HG02623 (cell line): Measurements from ENCODE around the gene FGF11.

ENCODE experiments used
- ATAC-seq: cut with Tn5 transposase; IDR thresholded peaks from one replicate; pipeline ENCODE4 v1.9.1; 2021; ENCODE audit warnings: moderate library complexity; ENCODE audit not compliant: unreplicated experiment

The FGF11 gene

DNA sequence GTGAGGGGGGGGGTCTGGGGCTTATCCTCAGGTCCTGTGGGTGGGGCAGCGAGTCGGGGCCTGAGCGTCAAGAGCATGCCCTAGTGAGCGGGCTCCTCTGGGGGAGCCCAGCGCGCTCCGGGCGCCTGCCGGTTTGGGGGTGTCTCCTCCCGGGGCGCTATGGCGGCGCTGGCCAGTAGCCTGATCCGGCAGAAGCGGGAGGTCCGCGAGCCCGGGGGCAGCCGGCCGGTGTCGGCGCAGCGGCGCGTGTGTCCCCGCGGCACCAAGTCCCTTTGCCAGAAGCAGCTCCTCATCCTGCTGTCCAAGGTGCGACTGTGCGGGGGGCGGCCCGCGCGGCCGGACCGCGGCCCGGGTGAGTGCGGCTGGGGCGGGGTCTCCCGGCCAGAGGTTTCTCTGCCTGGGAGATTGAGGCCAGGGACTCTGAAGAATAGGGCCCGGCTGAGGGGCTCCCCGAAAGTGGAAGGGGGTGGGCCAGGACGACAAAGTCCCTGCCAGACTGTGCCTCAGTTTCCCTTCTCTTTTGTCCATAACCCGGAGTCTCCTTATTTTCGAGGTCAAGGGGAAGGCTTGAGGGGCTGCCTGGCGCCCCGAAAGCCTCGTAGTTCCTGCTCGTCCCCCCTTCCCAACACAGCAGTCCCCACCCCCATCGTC lies at the start of gene FGF11:
FGF11 (plus strand) TSS at position 51 of the 651 bp plus-strand sequence; CDS start at position 160, 109 bp downstream.
- ATAC-seq, result no peak

DNA sequence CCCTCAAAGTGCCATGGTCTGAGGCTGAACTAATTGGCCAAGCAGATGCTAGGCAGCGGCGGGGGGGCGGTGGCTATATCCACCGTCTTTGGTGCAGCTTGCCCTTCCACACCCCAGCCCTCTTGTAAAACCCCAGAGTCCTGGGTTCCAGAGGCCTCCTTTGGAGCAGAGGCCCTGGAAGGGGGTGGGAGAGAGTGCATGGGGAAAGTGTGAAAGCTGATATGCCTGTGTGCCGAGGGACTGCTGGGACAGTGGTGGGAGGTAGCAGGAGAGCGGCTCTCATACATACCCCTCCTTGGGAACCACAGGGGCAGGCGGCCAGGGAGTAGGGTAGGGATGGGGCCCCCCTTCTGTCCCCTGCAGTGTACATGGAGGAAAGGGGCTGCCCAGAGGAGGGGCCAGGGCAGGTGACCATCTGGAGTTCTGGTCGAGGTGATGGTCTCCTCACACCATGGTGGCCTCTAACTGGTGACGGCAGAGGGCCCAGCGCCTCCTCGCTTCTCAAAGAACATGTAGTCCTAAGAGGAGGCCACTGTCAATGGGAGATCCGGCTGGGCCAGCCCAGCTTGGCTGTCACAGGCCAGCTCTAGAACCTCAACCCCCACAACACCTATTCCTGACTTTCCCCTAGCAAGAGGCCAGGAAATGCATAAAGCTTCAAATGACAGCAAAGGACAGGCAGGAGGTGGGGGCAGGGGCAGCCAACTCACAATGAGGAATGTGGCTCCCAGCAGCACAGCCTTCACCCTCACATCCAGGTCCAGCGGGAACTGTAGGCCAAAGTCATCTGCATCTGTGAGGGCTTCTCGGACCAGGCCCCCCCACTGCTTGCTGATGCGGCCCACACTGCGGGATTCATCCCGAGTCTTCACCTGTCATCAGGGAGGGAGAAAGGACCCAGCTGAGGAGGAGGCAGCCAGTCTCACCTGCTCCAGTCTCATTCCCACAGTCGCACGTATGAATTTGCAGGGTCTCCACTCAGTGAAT lies 49.1 kb upstream of the FGF11 start:
- no peak for ATAC-seq

DNA sequence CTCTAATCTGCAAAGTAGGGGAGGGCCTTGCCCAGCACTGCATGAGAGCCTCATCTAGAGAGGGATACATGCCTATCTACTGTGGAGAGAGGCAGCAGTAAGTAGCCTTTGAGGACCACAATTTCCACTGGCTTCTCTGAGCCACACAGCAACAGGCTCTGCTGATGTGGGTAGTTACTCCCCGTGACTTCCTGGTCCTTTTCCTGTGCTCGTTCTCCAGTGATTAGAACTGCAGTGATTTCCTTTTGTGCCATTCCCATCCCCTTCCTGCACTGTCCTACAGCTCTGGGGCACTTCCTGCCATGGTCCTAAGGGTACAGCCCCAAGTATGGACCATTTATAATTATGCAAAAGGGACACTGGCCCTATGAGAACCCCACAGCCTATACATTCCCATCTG lies 48.0 kb upstream of the FGF11 start:
- no peak for ATAC-seq

DNA sequence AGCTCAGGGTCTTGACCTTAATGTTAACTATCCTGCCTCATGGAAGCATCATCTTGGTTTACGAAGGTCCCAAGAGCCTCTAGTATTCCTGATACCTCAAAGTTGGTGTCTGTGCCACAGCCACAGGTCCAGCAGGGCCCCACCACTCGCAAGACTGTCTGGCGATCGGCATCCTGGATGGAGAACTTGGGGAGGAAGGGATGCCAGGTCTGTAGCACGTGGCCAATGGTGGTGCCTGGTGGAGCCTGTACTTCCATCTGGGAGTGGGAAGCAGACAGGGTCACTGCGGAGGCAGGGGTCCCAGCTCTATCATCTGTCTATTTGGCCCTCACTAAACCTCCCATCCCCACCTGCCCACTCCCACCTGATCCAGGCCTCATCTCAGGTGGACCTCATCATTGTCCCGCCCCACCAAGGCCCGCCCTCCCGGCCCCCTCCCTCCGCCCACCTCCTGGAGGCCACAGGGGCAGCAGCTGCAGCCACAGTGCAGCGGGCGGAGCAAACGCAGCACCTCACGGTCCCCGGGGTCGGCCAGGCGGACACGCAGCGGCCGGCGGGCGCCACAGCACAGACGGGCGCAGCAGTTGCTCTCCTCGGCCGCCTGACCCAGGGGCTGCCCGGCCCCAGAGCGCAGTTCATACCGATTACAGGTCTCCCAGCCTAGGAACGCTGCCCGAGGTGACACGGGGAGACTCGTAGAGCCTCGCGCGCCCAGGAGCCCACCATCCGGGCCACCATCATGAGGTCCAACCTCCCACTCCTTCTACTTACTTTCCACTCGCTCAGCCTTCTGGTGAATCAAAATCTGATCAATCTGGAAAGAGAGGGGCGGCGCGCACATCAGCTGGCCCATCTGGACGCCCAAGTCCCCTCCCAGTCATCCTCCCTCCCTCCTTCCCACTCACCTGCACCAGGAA lies 46.4 kb upstream of the FGF11 start:
- ATAC-seq, result no peak

DNA sequence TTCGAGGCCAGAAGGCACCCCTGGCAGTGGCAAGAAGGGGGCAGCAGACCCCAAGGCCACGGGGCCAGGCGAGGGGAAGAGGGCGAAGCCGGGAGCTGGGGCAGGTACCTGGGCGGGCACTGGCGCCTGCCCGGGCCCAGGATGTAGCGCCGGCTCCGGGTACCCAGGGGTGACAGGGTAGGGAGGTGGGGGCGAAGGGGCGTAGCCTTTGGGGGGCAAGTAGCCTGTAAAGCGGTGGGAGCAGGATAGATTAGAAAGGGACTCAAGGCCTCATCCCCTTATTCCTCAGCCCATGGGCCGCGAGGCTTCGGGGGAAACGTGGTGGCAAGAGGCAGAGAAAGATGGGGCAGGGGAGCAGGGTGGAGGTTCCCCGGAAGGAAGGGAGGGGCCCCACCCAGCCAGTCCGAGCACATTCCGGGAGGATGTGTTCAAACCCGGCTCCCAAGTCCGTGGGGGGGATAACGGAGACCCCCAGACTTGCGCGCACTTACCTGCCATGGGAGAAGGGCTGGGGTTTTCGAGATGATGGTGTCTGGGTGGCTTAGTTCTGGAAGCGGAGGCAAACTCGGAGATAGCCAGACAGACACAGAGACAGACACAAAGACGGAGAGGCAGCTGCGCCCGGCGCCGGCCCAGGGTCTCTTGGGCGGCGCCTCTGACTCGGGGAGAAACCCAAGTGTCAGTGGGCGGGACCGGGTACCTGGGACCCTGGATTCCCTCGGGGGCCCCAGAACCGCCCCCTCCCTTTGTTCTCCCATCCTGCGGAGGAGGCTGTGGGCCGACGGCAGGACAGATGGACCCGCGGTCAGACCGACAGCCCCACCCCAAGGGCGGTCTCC lies 45.5 kb upstream of the FGF11 start:
- peak; percentile 43 for ATAC-seq

DNA sequence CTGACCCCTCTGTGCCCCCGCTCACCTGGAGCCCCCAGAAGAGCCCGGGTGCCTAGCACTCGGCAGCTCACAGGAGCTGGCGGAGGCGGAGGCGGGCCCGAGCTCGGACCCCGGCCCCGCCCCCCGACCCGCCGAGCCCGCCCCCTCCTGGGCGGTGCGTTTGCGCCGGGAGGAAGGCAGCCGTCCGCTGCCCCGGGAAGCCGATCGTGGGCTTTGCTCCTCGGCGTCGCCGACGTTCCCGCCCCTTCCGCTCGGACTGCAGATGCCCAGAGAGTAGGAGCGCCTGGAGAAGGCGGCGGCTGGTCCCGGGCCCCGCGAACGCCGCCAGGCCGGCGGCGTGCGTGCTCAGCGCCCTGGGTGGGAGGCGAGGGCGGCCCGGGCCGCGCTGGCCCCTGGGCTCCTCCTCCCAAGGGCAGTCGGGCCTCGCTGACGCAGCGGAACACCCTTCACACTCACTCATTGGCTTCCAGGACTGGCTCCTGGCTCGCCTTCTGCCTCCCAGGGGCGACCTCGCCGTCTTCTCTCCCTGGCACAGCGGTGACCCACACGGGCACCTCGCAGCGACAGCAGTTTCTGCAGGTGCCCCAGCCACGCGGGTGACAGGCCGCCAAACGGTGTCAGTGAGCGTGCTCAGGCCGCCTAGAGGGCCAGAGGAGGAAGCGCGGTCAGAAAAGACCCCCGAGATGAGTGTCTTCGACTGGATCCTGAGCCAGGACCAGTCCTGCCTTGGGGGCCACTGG lies 44.7 kb upstream of the FGF11 start, which contains the start of gene PLSCR3:
PLSCR3 (minus strand) TSS at position 74 of the 740 bp plus-strand sequence. CDS start 415 bp downstream, outside the sequence.
- ATAC-seq, result peak; percentile 58

DNA sequence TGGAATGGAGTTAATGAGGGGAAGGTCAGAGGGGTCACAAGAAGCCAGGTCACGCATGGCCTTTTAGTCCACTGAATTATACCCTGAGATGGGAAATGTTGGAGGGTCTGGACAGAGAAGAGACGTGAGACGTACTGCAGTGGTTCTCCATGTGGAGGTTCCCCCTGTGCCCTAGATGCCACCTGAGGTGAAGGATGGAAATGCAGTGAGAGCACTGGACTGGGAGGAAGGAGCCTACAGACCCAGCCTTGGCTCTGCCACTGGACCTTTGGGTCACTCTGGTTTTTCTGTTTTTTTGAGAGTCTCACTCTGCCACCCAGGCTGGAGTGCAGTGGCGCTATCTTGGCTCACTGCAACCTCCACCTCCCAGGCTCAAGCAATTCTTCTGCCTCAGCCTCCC lies 43.2 kb upstream of the FGF11 start:
- no peak for ATAC-seq

DNA sequence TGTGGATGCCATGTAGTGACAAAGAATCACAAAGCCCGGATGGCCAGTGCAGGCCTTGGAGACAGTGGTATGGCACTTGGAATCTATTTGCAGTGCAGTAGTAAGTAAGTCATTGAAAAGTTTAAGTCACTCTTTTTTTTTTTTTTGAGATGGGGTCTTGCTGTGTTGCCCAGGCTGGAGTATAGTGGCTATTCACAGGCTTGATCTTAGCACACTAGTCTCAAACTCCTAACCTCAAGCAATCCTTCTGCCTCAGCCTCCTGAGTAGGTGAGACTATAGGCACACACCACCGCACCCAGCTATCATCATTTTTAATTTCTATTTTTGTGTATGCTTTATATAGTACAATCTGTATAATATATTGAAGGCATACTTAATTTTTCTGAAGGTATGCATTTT lies 40.7 kb upstream of the FGF11 start:
- ATAC-seq, result no peak

DNA sequence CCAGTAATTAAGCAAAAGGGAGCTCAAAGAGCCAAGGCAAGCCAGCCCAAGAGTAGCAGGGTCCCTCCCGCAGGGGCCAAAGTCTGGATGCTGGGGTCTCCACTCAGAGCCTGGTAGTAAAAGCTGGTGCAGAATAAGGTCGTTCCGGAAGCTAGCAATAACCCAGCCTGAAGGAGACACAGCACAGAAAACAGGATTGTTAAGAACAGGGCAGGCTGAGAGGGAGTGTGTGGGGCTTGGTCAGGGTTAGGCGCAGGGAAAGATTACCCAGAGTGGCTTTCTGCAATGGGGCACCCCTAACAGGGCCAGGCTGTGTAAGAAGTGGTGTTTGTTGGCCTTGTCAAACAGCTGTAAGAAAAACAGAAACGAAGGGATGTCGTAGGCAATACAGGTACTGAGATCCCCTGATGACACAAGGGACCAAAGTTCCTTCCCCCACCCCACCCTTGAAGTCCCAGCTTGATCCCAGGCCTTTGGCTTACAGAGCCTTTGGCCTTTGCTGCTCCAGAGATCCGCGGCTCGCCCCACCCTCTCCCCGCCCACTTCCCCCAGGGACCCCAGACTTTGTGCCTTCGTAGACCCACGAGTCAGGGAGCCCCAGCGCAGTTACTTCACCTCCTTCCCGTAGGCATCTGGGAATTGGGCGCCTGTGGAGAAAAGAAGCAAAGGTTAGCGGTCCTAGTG lies 36.1 kb upstream of the FGF11 start:
- ATAC-seq, result no peak

DNA sequence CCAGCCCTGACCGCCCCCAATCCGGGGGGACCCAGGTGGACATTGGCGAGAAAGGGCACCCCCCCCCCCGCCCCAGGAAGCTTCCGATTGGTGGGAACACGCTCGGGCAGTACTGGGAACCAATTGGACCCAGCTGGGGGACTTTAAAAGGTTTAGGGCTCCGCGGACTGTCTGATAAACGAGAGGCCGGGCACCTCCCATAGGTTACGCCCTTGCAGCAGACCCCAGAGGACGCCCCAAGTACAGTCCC lies 35.7 kb upstream of the FGF11 start:
- no peak for ATAC-seq

DNA sequence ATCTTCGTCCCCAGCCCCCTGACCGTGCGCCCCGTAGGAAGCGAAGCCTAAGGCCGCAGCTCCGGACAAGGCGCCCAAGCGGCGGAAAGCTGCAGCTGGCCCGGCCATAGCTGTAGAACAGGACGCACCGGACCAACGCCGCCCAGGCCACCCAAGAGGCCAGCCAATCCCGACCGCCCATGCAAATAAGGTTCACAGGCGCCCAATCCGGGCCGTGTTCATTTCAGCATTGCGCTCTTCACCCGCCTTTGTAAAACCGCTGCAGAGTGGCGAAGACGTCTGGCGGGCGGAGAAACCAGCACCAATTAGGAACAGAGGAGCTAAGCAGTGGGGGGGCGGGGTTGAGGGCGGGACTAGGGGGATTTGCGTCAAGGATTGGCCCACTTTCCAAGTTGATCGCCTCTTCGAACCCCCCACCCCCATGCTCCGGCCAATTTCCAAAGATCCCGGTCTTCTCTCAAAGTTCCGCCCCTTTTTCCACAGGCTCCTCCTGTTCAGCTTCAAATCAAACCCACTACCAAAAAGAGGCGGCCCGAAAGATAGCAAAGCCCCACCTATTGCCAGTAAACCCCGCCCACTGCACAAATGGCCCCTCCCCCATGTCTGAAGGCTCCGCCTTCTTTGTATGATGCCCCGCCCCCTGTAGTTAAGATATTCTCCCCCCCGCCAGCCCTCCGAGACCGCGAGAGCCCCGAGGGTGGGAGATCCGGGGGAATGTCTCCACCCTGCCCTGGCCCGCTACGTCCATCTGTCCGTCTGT lies 35.2 kb upstream of the FGF11 start, which contains the start of gene TMEM256:
TMEM256 (minus strand) TSS at position 121 of the 760 bp plus-strand sequence; CDS start at position 108, 13 bp downstream.
- ATAC-seq, result peak; percentile 93

DNA sequence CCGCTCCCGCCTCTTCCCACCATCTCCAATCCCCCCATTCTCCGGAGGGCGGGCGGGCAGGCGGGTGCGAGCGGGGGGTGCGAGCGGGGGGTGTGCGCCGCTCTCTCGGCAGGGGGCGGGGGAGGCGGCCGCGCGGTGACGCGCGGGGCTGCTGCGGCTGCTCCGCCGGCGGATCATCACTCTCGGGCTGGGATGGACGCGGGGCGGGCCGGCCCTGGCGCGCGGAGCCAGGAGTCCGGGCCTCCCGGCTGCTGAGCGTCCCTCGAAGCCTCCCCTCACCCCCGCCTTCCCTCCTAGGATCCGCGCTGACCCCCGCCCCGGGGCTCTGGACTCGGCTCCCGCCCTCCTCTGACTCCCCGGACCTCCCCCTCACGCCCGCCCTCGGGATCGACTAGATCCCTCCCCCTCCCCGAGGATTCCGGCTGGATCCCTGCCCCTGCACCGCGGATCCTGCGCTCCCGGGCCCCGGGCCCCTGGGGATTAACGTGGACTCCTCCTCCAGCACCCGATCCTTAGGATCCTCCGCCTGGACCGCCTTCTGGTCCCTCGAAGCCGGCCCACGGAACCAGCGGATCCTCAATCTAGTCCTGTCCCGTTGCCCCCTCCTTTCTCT lies 34.5 kb upstream of the FGF11 start:
- ATAC-seq, result no peak

DNA sequence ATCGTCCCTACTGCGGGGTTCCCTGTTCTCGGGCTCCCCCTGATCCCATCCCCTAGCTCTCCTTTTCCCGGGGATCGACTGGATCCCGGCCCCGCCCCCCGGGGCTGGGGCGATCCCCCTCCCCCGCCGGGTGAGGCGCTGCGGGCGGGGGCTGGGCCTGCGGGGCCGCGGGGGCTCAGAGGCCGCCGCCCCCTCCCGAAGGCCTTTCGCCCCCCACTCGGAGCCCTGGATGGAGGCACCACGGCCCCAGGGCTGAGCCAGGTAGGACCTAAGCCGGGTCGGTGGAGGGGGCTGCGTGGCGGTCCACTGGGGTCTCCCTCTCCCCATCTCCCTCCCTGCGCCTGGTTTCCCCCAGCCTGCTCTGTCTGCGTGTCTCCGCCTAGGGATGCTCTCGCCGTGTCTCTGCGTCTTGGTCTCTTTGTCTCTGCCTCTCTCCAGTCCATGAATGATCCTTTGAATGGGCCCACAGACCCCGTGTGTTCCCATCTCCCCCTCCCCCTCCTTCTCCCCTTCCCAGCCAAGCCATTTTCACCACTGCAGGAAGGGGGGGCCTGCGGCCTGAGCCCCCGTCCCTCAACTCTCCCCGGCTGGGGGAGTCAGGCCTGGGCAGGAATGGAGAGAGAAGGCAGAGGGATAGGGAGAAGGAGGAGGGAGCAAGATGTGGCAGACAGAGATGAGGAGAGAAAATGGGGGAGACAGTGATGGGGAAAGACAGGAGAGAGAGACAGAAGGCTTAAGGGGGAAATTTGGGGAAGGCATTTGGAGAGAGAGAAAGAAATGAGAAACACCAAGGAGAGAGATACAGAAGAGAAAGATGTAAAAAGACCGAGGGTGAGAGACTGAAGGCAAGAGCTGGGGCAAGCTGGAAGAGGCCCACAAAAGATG lies 33.7 kb upstream of the FGF11 start:
- no peak for ATAC-seq

DNA sequence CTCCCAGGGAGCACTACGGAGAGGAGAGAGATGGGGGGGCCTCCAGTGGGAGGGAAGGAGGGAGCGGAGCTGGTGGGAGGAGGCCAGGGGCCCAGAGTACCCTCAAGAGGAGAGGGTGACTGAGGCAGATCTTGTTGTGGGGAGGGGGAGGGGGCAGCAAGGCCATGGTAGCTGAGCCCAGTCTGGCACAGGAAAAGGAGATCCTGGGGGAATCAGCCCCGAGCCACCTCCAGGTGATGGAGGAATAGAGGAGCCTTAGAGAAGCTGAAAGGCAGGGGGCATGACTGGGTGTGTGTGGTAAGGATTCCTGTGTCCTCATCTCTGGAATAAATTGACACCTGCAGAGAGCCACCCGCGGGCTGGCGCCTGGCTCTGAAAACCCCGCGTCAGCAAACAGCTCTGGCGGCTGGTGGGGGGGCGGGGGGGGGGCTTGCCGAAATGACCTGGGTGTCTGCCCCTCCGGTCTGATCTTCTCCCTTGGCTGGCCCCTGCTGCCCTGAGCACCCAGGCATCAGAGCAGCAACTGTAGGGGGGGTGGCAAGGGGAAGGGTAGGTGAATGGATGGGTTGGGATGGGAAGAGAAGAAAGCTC lies 33.0 kb upstream of the FGF11 start:
- no peak for ATAC-seq

DNA sequence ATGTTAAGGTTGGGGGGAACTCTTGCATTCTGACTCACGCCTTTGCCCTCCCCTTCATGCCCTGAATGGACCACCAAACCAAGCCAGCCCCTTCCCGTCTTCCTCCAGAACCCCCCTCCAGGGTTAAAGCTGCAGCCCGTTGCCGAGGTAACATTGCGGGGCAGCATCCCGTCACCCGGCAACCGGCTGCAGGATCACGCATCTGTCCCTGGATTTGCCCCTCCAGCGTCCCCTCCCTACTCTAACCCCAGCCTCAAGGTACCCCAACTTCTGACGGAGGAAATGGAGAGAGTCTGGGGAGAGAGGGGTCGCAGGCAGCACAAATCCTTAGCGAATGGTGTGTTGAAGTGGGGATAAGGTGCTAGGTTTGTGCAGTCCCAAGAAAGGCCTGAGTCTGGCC lies 32.2 kb upstream of the FGF11 start:
- ATAC-seq, result no peak

DNA sequence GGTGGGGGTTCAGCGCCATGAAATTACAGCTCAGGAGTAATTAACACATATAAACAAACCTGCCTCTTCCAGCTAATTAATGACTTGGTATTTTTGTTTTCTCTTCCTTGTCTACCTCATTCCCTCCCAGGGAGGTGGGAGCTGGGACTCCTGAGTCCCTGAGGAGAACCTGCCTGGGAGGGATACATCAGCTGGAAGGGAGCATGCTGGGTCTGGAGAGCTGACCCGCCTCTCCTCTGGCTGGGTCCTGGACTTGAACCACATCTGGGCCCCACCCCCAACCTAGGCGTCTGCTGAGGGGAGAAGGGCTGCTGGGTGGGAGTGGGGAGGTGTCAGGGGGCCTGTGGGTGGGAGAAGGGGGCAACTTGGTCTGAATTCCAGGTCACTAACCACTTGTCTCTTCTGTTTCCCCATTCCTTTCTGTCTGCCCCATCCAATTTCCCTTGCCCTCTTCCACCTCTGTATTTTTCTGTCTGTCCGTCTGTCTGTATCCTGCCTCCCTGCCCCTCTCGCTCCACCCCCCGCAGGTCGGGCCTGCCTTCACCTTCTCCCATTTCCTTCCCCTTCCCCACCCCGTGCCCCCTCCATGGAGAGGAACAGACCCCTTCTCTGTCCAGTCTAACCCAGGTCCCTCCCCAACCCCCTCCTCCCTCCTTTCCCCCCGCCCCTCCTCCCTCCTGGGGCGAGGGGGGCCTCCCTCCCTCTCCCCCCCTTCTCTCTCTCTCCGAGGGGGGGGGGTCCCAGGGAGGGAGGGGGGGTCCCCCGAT lies 31.6 kb upstream of the FGF11 start, which contains the start of gene NLGN2:
NLGN2 (plus strand) TSS at position 361 of the 767 bp plus-strand sequence. CDS start 411 bp downstream, outside the sequence.
- no peak for ATAC-seq
